ENCODE data around the gene SF3B5.

The SF3B5 gene

DNA sequence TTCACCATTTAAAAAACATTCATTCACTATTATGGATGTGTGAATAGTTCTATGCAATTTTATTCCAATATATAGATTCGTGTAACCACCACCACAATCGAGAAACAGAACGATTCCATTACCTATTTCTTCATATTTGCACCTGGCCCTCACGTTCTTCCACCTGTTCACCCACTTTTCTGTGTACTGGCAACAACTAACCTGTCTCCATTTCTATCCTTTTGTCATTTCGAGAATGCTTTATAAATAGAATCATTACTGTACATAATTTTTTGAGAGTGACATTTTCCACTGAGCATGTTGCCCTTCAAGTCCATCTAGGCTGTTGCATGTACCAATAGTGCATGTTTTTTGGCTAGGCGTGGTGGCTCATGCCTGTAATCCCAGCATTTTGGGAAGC, 31.7 kb upstream of the SF3B5 start:
- Histone ChIP-seq H3K4me2 (ENCODE audit: low read length) (no peak overlapping the region), H3K36me3 (ENCODE audit: control insufficient read depth, low read length) (no peaks in the 10 kb centered on the region), H3K9me2 (replicated peaks; ENCODE audit: control insufficient read depth, low read length) (no peaks in the 10 kb centered on the region), H3K4me3 (ENCODE audit: low read length) (no peak overlapping the region), H3K27ac (ENCODE audit: low read depth, low read length) (no peak overlapping the region), H3K9me3 (ENCODE audit: control insufficient read depth, insufficient read depth, low read length) (no peaks in the 10 kb centered on the region), H3F3A (ENCODE audit: control insufficient read depth, insufficient read depth) (no peaks in the 10 kb centered on the region), H3K4me1 (ENCODE audit: control insufficient read depth, low read length) (peaks cover 13% of the 10 kb centered on the region), H3K79me2 (ENCODE audit: control insufficient read depth, low read length) (no peaks in the 10 kb centered on the region), H3K27me3 (ENCODE audit: control insufficient read depth, low read length) (peaks cover 9% of the 10 kb centered on the region), H4K20me1 (ENCODE audit: control insufficient read depth, insufficient read depth, low read depth, low read length) (no peaks in the 10 kb centered on the region)
- TF ChIP-seq, protein P1, sequence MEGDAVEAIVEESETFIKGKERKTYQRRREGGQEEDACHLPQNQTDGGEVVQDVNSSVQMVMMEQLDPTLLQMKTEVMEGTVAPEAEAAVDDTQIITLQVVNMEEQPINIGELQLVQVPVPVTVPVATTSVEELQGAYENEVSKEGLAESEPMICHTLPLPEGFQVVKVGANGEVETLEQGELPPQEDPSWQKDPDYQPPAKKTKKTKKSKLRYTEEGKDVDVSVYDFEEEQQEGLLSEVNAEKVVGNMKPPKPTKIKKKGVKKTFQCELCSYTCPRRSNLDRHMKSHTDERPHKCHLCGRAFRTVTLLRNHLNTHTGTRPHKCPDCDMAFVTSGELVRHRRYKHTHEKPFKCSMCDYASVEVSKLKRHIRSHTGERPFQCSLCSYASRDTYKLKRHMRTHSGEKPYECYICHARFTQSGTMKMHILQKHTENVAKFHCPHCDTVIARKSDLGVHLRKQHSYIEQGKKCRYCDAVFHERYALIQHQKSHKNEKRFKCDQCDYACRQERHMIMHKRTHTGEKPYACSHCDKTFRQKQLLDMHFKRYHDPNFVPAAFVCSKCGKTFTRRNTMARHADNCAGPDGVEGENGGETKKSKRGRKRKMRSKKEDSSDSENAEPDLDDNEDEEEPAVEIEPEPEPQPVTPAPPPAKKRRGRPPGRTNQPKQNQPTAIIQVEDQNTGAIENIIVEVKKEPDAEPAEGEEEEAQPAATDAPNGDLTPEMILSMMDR (IDR thresholded peaks at IDR 0.05; ENCODE audit: low read depth, low read length, poor library complexity, severe bottlenecking): no peak
- no peak for TF ChIP-seq EZH2phosphoT487 (IDR thresholded peaks at IDR 0.05; ENCODE audit: borderline replicate concordance, low read length)

DNA sequence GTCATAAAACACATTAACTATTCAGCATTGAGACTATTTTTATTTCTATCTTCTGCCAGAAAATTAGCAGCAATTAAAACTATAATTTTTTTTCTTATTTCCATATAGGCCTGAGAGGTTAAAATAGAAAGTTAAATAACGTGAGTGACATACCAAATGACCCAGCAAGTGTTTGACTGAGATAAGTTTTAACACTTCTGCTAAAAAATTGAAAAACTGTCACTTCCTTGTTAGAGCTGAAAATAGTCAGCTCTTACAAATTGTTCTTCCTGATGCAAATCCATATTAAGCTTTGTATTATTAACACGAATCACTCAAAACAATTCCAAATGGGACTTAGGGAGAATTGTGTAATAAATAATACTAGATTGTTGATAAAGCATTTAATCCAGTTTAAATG, 28.5 kb upstream of the SF3B5 start:
- no peaks in the 10 kb centered on the region for H3F3A ChIP-seq (ENCODE audit: control insufficient read depth, insufficient read depth)
- H3K4me2 ChIP-seq (ENCODE audit: low read length): peak overlapping the region; percentile 22; the same call in 1 of the 2 replicates
- H3K36me3 ChIP-seq (ENCODE audit: control insufficient read depth, low read length): no peaks in the 10 kb centered on the region
- H3K79me2 ChIP-seq (ENCODE audit: control insufficient read depth, low read length): no peaks in the 10 kb centered on the region
- H3K9me2 ChIP-seq (replicated peaks; ENCODE audit: control insufficient read depth, low read length): no peaks in the 10 kb centered on the region
- TF ChIP-seq EZH2phosphoT487 (IDR thresholded peaks at IDR 0.05; ENCODE audit: borderline replicate concordance, low read length): no peak
- TF ChIP-seq, protein P1 (IDR thresholded peaks at IDR 0.05; ENCODE audit: low read depth, low read length, poor library complexity, severe bottlenecking): no peak
- H3K4me1 ChIP-seq (ENCODE audit: control insufficient read depth, low read length): peaks cover 13% of the 10 kb centered on the region
- no peaks in the 10 kb centered on the region for H3K27me3 ChIP-seq (ENCODE audit: control insufficient read depth, low read length)
- no peak overlapping the region for H3K4me3 ChIP-seq (ENCODE audit: low read length)
- no peak overlapping the region for H3K27ac ChIP-seq (ENCODE audit: low read depth, low read length)
- no peaks in the 10 kb centered on the region for H4K20me1 ChIP-seq (ENCODE audit: control insufficient read depth, insufficient read depth, low read depth, low read length)
- H3K9me3 ChIP-seq (ENCODE audit: control insufficient read depth, insufficient read depth, low read length): no peaks in the 10 kb centered on the region

DNA sequence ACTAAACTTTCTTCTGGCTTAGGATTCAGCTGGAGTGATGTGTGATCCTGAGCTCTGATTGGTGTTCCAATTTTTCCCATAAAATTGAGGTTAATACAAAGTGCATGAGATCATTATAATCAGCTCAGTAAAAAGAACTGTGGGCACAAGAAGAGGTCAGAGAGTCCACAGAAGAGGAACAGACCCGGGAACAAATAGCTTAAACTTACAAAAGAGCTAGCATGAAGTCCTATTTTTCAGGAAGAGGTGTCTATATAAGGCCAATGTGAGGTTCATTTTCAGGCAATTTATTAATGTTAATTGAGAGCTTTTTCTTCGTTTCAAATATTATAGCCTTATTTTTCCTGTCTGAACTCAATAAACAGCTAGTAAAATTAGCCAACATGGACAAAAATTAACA, 28.0 kb upstream of the SF3B5 start:
- no peak overlapping the region for H3K4me3 ChIP-seq (ENCODE audit: low read length)
- H3K36me3 ChIP-seq (ENCODE audit: control insufficient read depth, low read length): no peaks in the 10 kb centered on the region
- no peak overlapping the region for H3K27ac ChIP-seq (ENCODE audit: low read depth, low read length)
- peak overlapping the region; percentile 22; the same call in 1 of the 2 replicates for H3K4me2 ChIP-seq (ENCODE audit: low read length)
- no peaks in the 10 kb centered on the region for H3K79me2 ChIP-seq (ENCODE audit: control insufficient read depth, low read length)
- no peaks in the 10 kb centered on the region for H3K9me2 ChIP-seq (replicated peaks; ENCODE audit: control insufficient read depth, low read length)
- no peaks in the 10 kb centered on the region for H3K27me3 ChIP-seq (ENCODE audit: control insufficient read depth, low read length)
- peaks cover 13% of the 10 kb centered on the region for H3K4me1 ChIP-seq (ENCODE audit: control insufficient read depth, low read length)
- no peaks in the 10 kb centered on the region for H3K9me3 ChIP-seq (ENCODE audit: control insufficient read depth, insufficient read depth, low read length)
- H3F3A ChIP-seq (ENCODE audit: control insufficient read depth, insufficient read depth): no peaks in the 10 kb centered on the region
- no peaks in the 10 kb centered on the region for H4K20me1 ChIP-seq (ENCODE audit: control insufficient read depth, insufficient read depth, low read depth, low read length)
- TF ChIP-seq, protein P1 (IDR thresholded peaks at IDR 0.05; ENCODE audit: low read depth, low read length, poor library complexity, severe bottlenecking): no peak
- TF ChIP-seq EZH2phosphoT487 (IDR thresholded peaks at IDR 0.05; ENCODE audit: borderline replicate concordance, low read length): no peak
